SK-N-SH (cell line): ENCODE data around the gene GYS2.

Experiments used
- EP300 ChIP-seq, 2 experiments: IDR thresholded peaks; 2 replicates each; pipeline versions ENCODE4 v1.4.0 to v1.6.1; 2012; ENCODE audit warnings: borderline replicate concordance in 1 of 2, low read depth in 1 of 2, low read length in 1 of 2
- GATA2 ChIP-seq: sonication (generic); formaldehyde crosslinking; IDR thresholded peaks from 2 replicates; pipeline ENCODE4 v1.5.0; 2020; ENCODE audit warnings: mild to moderate bottlenecking, missing genetic modification reagents
- JUND ChIP-seq: IDR thresholded peaks from 2 replicates; pipeline ENCODE4 v1.4.0; 2012
- POLR2AphosphoS5 ChIP-seq: IDR thresholded peaks from 2 replicates; pipeline ENCODE4 v1.6.1; 2012; ENCODE audit warnings: low read depth, low read length
- TAF1 ChIP-seq: IDR thresholded peaks from 2 replicates; pipeline ENCODE4 v1.6.1; 2012; ENCODE audit warnings: low read depth, mild to moderate bottlenecking, low read length, moderate library complexity, borderline replicate concordance
- YY1 ChIP-seq: IDR thresholded peaks from 2 replicates; pipeline ENCODE4 v1.4.0; 2012; ENCODE audit warnings: low read depth, mild to moderate bottlenecking
- TF ChIP-seq, protein P1 (sequence below): fragments of 200-600 bp; sonication (generic); IDR thresholded peaks from 2 replicates; pipeline ENCODE4 v1.6.1; 2017; ENCODE audit warnings: antibody characterized with exemption, mild to moderate bottlenecking, moderate library complexity
- TF ChIP-seq, protein P2 (sequence below): fragments of 150-350 bp; IDR thresholded peaks from 2 replicates; pipeline ENCODE4 v1.6.1; 2016; ENCODE audit warnings: mild to moderate bottlenecking, low read depth, low read length
- TF ChIP-seq, protein P3 (sequence below): fragments of 150-350 bp; IDR thresholded peaks from 2 replicates; pipeline ENCODE4 v1.6.1; 2017; ENCODE audit warnings: antibody characterized with exemption, low read length, low read depth, borderline replicate concordance
- TF ChIP-seq, protein P4 (sequence below): IDR thresholded peaks from 2 replicates; pipeline ENCODE4 v1.4.0; 2012; ENCODE audit warnings: low read depth
- TF ChIP-seq, protein P5 (sequence below): IDR thresholded peaks from 2 replicates; pipeline ENCODE4 v1.4.0; 2012; ENCODE audit warnings: low read depth, borderline replicate concordance

DNA sequence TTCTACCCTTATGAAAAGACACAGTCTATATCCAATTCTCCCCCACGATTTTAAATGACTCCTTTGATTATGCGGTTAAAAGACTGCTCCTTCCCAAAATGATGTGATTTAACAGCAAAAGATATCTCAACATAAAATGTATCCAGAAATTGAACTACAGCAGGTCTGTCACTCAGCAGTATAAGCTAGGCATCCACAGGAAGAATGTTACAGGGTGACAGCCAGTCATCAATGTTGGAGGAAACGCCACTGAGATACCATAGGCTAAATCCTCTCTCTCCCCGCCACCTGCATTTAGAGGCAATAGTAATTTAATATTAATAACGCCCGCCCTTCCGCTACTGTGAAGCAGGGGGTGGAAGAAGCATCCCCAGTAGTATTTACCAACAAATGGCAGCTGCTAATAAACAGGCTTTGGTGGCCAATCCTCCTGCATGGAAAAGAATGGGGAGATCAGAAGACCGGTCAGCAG, 103.8 kb downstream of the GYS2 start:
- TF ChIP-seq TAF1 (0 out of 2 replicates have a peak, but pooled peaks have one; percentile 8), EP300 (IDR thresholded peaks at IDR 0.05; ENCODE audit: borderline replicate concordance in 1 of 2, low read depth in 1 of 2, low read length in 1 of 2) (no peak), GATA2 (CRISPR knock-in tag) (no peak), JUND (no peak), POLR2AphosphoS5 (no peak), YY1 (no peak)
- TF ChIP-seq, protein P1, sequence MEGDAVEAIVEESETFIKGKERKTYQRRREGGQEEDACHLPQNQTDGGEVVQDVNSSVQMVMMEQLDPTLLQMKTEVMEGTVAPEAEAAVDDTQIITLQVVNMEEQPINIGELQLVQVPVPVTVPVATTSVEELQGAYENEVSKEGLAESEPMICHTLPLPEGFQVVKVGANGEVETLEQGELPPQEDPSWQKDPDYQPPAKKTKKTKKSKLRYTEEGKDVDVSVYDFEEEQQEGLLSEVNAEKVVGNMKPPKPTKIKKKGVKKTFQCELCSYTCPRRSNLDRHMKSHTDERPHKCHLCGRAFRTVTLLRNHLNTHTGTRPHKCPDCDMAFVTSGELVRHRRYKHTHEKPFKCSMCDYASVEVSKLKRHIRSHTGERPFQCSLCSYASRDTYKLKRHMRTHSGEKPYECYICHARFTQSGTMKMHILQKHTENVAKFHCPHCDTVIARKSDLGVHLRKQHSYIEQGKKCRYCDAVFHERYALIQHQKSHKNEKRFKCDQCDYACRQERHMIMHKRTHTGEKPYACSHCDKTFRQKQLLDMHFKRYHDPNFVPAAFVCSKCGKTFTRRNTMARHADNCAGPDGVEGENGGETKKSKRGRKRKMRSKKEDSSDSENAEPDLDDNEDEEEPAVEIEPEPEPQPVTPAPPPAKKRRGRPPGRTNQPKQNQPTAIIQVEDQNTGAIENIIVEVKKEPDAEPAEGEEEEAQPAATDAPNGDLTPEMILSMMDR, result no peak
- TF ChIP-seq, protein P2, sequence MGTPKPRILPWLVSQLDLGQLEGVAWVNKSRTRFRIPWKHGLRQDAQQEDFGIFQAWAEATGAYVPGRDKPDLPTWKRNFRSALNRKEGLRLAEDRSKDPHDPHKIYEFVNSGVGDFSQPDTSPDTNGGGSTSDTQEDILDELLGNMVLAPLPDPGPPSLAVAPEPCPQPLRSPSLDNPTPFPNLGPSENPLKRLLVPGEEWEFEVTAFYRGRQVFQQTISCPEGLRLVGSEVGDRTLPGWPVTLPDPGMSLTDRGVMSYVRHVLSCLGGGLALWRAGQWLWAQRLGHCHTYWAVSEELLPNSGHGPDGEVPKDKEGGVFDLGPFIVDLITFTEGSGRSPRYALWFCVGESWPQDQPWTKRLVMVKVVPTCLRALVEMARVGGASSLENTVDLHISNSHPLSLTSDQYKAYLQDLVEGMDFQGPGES, result no peak
- TF ChIP-seq, protein P3, sequence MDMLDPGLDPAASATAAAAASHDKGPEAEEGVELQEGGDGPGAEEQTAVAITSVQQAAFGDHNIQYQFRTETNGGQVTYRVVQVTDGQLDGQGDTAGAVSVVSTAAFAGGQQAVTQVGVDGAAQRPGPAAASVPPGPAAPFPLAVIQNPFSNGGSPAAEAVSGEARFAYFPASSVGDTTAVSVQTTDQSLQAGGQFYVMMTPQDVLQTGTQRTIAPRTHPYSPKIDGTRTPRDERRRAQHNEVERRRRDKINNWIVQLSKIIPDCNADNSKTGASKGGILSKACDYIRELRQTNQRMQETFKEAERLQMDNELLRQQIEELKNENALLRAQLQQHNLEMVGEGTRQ, result no peak
- TF ChIP-seq, protein P4, sequence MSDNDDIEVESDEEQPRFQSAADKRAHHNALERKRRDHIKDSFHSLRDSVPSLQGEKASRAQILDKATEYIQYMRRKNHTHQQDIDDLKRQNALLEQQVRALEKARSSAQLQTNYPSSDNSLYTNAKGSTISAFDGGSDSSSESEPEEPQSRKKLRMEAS, result no peak
- TF ChIP-seq, protein P5, sequence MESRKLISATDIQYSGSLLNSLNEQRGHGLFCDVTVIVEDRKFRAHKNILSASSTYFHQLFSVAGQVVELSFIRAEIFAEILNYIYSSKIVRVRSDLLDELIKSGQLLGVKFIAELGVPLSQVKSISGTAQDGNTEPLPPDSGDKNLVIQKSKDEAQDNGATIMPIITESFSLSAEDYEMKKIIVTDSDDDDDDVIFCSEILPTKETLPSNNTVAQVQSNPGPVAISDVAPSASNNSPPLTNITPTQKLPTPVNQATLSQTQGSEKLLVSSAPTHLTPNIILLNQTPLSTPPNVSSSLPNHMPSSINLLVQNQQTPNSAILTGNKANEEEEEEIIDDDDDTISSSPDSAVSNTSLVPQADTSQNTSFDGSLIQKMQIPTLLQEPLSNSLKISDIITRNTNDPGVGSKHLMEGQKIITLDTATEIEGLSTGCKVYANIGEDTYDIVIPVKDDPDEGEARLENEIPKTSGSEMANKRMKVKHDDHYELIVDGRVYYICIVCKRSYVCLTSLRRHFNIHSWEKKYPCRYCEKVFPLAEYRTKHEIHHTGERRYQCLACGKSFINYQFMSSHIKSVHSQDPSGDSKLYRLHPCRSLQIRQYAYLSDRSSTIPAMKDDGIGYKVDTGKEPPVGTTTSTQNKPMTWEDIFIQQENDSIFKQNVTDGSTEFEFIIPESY, result no peak
